Activated CD8-positive, alpha-beta memory T cell treated with anti-CD3 and anti-CD28 coated beads, Interleukin-2, amount 10 ng/mL, durations not matched to agents 7 days and 5 days (primary cell): ENCODE data around the gene AKR1B1. TPM values are rescaled to one million over a fixed set of nuclear protein-coding genes. Genes with fewer than 3 reads are reported as not detected.
"Not testable (repeated sequence)": the region's sequence is repeated elsewhere in the genome, so short reads cannot be mapped to it uniquely, and the experiment has no call there.

Experiments used
- ATAC-seq: fragments of 150-1000 bp; cut with Tn5 transposase; one replicate; pipeline ENCODE4 v1.10.0; 2021; ENCODE audit warnings: moderate library complexity
- CTCF ChIA-PET: fragments of 350-600 bp; sonication (Branson Sonifier 250); formaldehyde crosslinking; loops from one replicate; lab custom pipeline; 2021; ENCODE audit warnings: antibody characterized with exemption; lab: Charles Lee
- DNase-seq: peaks from one replicate; pipeline ENCODE4 v3.0.0-alpha.2; 2020
- H3K27ac Mint-ChIP-seq: one replicate; pipeline ENCODE4 v1.8.0; 2021; ENCODE audit warnings: mild to moderate bottlenecking, mixed read lengths
- H3K27me3 Mint-ChIP-seq: one replicate; pipeline ENCODE4 v1.8.0; 2021; ENCODE audit warnings: mixed read lengths
- H3K36me3 Mint-ChIP-seq: one replicate; pipeline ENCODE4 v1.8.0; 2021; ENCODE audit warnings: mild to moderate bottlenecking, mixed read lengths
- H3K4me1 Mint-ChIP-seq: one replicate; pipeline ENCODE4 v1.8.0; 2021; ENCODE audit warnings: mixed read lengths
- H3K4me3 Mint-ChIP-seq: one replicate; pipeline ENCODE4 v1.8.0; 2021; ENCODE audit warnings: mild to moderate bottlenecking, moderate library complexity, mixed read lengths
- H3K9me3 Mint-ChIP-seq: one replicate; pipeline ENCODE4 v1.8.0; 2022; ENCODE audit warnings: low read depth, mixed read lengths
- total RNA-seq, 2 experiments: library from RNA; stranded (reverse); gene quantifications; one replicate each; pipeline ENCODE4 v1.2.3, GENCODE V29; 2021

The AKR1B1 gene
- 100 to 1,000 TPM in 1 of 2 experiments, 10 to 100 TPM in 1; 96.2 to 113 TPM for total RNA-seq

- H3K4me3 Mint-ChIP-seq, result peak within 1 kb of the TSS; percentile 81
- H3K27ac Mint-ChIP-seq, result peak within 1 kb of the TSS; percentile 72
- no peaks in the 10 kb centered on the region for H3K27me3 Mint-ChIP-seq
- ATAC-seq (peak; percentile 93), DNase-seq (peak; percentile 93)
- H3K36me3 Mint-ChIP-seq, result peaks cover 13% of the 10 kb centered on the region
- peaks cover 43% of the 10 kb centered on the region for H3K4me1 Mint-ChIP-seq
- H3K9me3 Mint-ChIP-seq, result peaks cover under 1% of the 10 kb centered on the region
- CTCF ChIA-PET, result interaction anchor here (0.8 to 3.5 kb wide), 14 partner anchors 9 to 227 kb away, joined by 3 to 38 read pairs (median 4); partner anchors contain the start of gene SLC35B4
These were observed at the start of gene AKR1B1 for GRCh38 chr7:134458806-134459698. TSS of gene AKR1B1 (minus strand) at chr7:134459100. CDS start at chr7:134459062, 38 bp downstream.

GRCh38 chr7:134505856-134506255, 47.0 kb upstream of the AKR1B1 start:
- H3K36me3 Mint-ChIP-seq, result no peaks in the 10 kb centered on the region
- ATAC-seq, result no peak
- CTCF ChIA-PET, result interaction anchor here (1.7 kb wide), 1 partner anchor 73 kb away, joined by 4 read pairs; no protein-coding TSS in a partner anchor
- no peaks in the 10 kb centered on the region for H3K9me3 Mint-ChIP-seq
- DNase-seq, result no peak
- no peak overlapping the region for H3K4me3 Mint-ChIP-seq
- H3K27me3 Mint-ChIP-seq, result peaks cover 13% of the 10 kb centered on the region
- H3K4me1 Mint-ChIP-seq, result no peaks in the 10 kb centered on the region
- no peak overlapping the region for H3K27ac Mint-ChIP-seq

- H3K27ac Mint-ChIP-seq, result no peak overlapping the region
- no peaks in the 10 kb centered on the region for H3K36me3 Mint-ChIP-seq
- ATAC-seq (no peak), DNase-seq (no peak)
- no peaks in the 10 kb centered on the region for H3K9me3 Mint-ChIP-seq
- H3K4me3 Mint-ChIP-seq, result no peak overlapping the region
- H3K27me3 Mint-ChIP-seq, result peaks cover 18% of the 10 kb centered on the region
- CTCF ChIA-PET, result no interaction called here
- no peaks in the 10 kb centered on the region for H3K4me1 Mint-ChIP-seq
These were observed 45.8 kb upstream of the AKR1B1 start for GRCh38 chr7:134504660-134505164.

GRCh38 chr7:134502463-134503371, 43.8 kb upstream of the AKR1B1 start:
- no peak for ATAC-seq
- DNase-seq, result no peak
- peaks cover 21% of the 10 kb centered on the region for H3K27me3 Mint-ChIP-seq
- CTCF ChIA-PET, result no interaction called here
- no peaks in the 10 kb centered on the region for H3K9me3 Mint-ChIP-seq
- no peaks in the 10 kb centered on the region for H3K4me1 Mint-ChIP-seq
- no peak overlapping the region for H3K27ac Mint-ChIP-seq
- H3K4me3 Mint-ChIP-seq, result no peak overlapping the region
- H3K36me3 Mint-ChIP-seq, result no peaks in the 10 kb centered on the region

- Mint-ChIP-seq H3K4me1 (no peaks in the 10 kb centered on the region), H3K9me3 (no peaks in the 10 kb centered on the region), H3K36me3 (no peaks in the 10 kb centered on the region), H3K27me3 (peaks cover 21% of the 10 kb centered on the region), H3K4me3 (no peak overlapping the region), H3K27ac (no peak overlapping the region)
- DNase-seq (no peak), ATAC-seq (no peak)
- CTCF ChIA-PET, result interaction anchor here (1.1 to 1.4 kb wide), 3 partner anchors 10 to 73 kb away, joined by 3 to 5 read pairs (median 4); no protein-coding TSS in a partner anchor
These were observed 42.1 kb upstream of the AKR1B1 start for GRCh38 chr7:134500982-134501381.

- Mint-ChIP-seq H3K4me3 (no peak overlapping the region), H3K4me1 (peaks cover 1% of the 10 kb centered on the region), H3K27me3 (peaks cover 24% of the 10 kb centered on the region), H3K27ac (no peak overlapping the region), H3K9me3 (no peaks in the 10 kb centered on the region), H3K36me3 (no peaks in the 10 kb centered on the region)
- DNase-seq (no peak), ATAC-seq (no peak)
- CTCF ChIA-PET, result interaction anchor here (1.1 to 1.4 kb wide), 3 partner anchors 11 to 73 kb away, joined by 3 to 5 read pairs (median 4); no protein-coding TSS in a partner anchor
These were observed 41.5 kb upstream of the AKR1B1 start for GRCh38 chr7:134500406-134500805.

GRCh38 chr7:134495546-134495945, 36.6 kb upstream of the AKR1B1 start:
- peaks cover 1% of the 10 kb centered on the region for H3K4me1 Mint-ChIP-seq
- ATAC-seq (no peak), DNase-seq (no peak)
- no peaks in the 10 kb centered on the region for H3K9me3 Mint-ChIP-seq
- no peaks in the 10 kb centered on the region for H3K36me3 Mint-ChIP-seq
- H3K27me3 Mint-ChIP-seq, result peaks cover 36% of the 10 kb centered on the region
- CTCF ChIA-PET, result no interaction called here
- no peak overlapping the region for H3K27ac Mint-ChIP-seq
- H3K4me3 Mint-ChIP-seq, result no peak overlapping the region

GRCh38 chr7:134493091-134493490, 34.2 kb upstream of the AKR1B1 start:
- CTCF ChIA-PET, result no interaction called here
- ATAC-seq, result no peak
- no peak overlapping the region for H3K4me3 Mint-ChIP-seq

GRCh38 chr7:134487721-134488120, 28.8 kb upstream of the AKR1B1 start:
- ATAC-seq, H3K36me3 Mint-ChIP-seq, H3K4me1 Mint-ChIP-seq, H3K27ac Mint-ChIP-seq, H3K4me3 Mint-ChIP-seq, DNase-seq, H3K9me3 Mint-ChIP-seq: not testable (repeated sequence)
- CTCF ChIA-PET, result interaction anchor here (0.7 kb wide), 1 partner anchor 55 kb away, joined by 3 read pairs; no protein-coding TSS in a partner anchor
- peaks cover 34% of the 10 kb centered on the region for H3K27me3 Mint-ChIP-seq

More at GRCh38 chr7:134493091-134493490, 34.2 kb upstream of the AKR1B1 start:
- Mint-ChIP-seq H3K27me3 (peaks cover 41% of the 10 kb centered on the region), H3K9me3 (no peaks in the 10 kb centered on the region), H3K36me3 (no peaks in the 10 kb centered on the region), H3K27ac (no peak overlapping the region), H3K4me1 (peaks cover 1% of the 10 kb centered on the region)
- DNase-seq, result no peak

- no peaks in the 10 kb centered on the region for H3K9me3 Mint-ChIP-seq
- peaks cover 25% of the 10 kb centered on the region for H3K27me3 Mint-ChIP-seq
- no peak overlapping the region for H3K27ac Mint-ChIP-seq
- ATAC-seq, result no peak
- no peaks in the 10 kb centered on the region for H3K36me3 Mint-ChIP-seq
- H3K4me3 Mint-ChIP-seq, result no peak overlapping the region
- H3K4me1 Mint-ChIP-seq, result no peaks in the 10 kb centered on the region
- CTCF ChIA-PET, result interaction anchor here (1.5 kb wide), 1 partner anchor 13 kb away, joined by 3 read pairs; no protein-coding TSS in a partner anchor
- DNase-seq, result no peak
These were observed 26.3 kb upstream of the AKR1B1 start for GRCh38 chr7:134485203-134485602.

- no peak for DNase-seq
- no peaks in the 10 kb centered on the region for H3K36me3 Mint-ChIP-seq
- no peaks in the 10 kb centered on the region for H3K9me3 Mint-ChIP-seq
- H3K27me3 Mint-ChIP-seq, result peaks cover 23% of the 10 kb centered on the region
- H3K4me3 Mint-ChIP-seq, result no peak overlapping the region
- CTCF ChIA-PET, result no interaction called here
- no peak for ATAC-seq
- no peaks in the 10 kb centered on the region for H3K4me1 Mint-ChIP-seq
- no peak overlapping the region for H3K27ac Mint-ChIP-seq
These were observed 24.4 kb upstream of the AKR1B1 start for GRCh38 chr7:134483296-134483695.

GRCh38 chr7:134482858-134483257, 24.0 kb upstream of the AKR1B1 start:
- CTCF ChIA-PET, result no interaction called here
- Mint-ChIP-seq H3K4me1 (no peaks in the 10 kb centered on the region), H3K27me3 (peaks cover 26% of the 10 kb centered on the region), H3K36me3 (no peaks in the 10 kb centered on the region), H3K4me3 (no peak overlapping the region), H3K9me3 (no peaks in the 10 kb centered on the region), H3K27ac (no peak overlapping the region)
- DNase-seq, result no peak
- no peak for ATAC-seq

- Mint-ChIP-seq H3K9me3 (no peaks in the 10 kb centered on the region), H3K4me3 (no peak overlapping the region), H3K36me3 (no peaks in the 10 kb centered on the region), H3K27me3 (peaks cover 25% of the 10 kb centered on the region), H3K27ac (no peak overlapping the region), H3K4me1 (no peaks in the 10 kb centered on the region)
- ATAC-seq (no peak), DNase-seq (no peak)
- CTCF ChIA-PET, result interaction anchor here (0.9 to 1.7 kb wide), 2 partner anchors 11 to 49 kb away, joined by 3 to 6 read pairs; no protein-coding TSS in a partner anchor
These were observed 22.3 kb upstream of the AKR1B1 start for GRCh38 chr7:134481167-134481566.
